BJ (cell line): ENCODE measurements around the gene UBE2L6. TPM values are rescaled to one million over a fixed set of nuclear protein-coding genes. Genes with fewer than 3 reads are reported as not detected.

ENCODE experiments used
- CTCF ChIA-PET: fragments of 350-600 bp; formaldehyde crosslinking; extraction: SDS; loops from one replicate; lab custom pipeline; 2021; ENCODE audit warnings: antibody characterized with exemption, inconsistent platforms; lab: Yijun Ruan, JAX
- POLR2A ChIA-PET: fragments of 300-600 bp; sonication (Branson Sonifier 250); formaldehyde crosslinking; extraction: SDS; loops from one replicate; lab custom pipeline; 2021; ENCODE audit warnings: antibody characterized with exemption; lab: Charles Lee
- DNase-seq: peaks from one replicate; pipeline ENCODE4 v3.0.0-alpha.2; 2011; ENCODE audit warnings: low read depth
- H3K27me3 ChIP-seq: 2 replicates; pipeline ENCODE4 v1.6.0; 2011; ENCODE audit warnings: low read length; ENCODE audit not compliant: control insufficient read depth, insufficient read depth
- H3K36me3 ChIP-seq: 2 replicates; pipeline ENCODE4 v1.5.1; 2011; ENCODE audit warnings: low read length; ENCODE audit not compliant: control insufficient read depth, insufficient read depth
- H3K4me3 ChIP-seq: 2 replicates; pipeline ENCODE4 v1.5.1; 2011; ENCODE audit warnings: low read depth, mild to moderate bottlenecking, control low read depth, low read length
- polyA plus RNA-seq: library from polyadenylated mRNA; depleted of rRNA; stranded (reverse); fragments of >200 nt; gene quantifications from 2 replicates; pipeline ENCODE4 v1.2.3, GENCODE V29; 2011
- TF ChIP-seq, protein P1 (sequence below): IDR thresholded peaks from 2 replicates; pipeline ENCODE4 v1.5.1; 2011; ENCODE audit warnings: low read depth, mild to moderate bottlenecking, control low read depth, inconsistent platforms, low read length, moderate library complexity; ENCODE audit not compliant: insufficient read depth

UBE2L6 gene
- polyA plus RNA-seq, 1 experiment = 67.0 TPM

DNA sequence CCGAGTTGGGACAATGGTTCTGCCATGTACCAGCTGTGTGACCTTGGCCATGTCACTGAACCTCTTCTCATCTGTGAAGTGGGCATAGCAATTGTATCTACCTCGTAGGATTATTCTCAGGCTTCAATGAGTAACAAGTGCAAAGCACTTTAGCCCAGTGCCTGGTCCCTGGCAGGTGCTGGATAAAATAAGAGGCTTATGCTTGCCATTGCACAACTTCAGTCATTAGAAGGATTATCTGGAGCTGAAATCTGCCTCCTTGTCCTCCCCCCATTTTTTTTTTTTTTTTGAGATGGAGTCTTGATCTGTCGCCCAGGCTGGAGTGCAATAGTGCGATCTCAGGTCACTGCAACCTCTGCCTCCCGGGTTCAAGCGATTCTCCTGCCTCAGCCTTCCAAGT lies 22.9 kb downstream of the UBE2L6 start:
- DNase-seq = no peak
- TF ChIP-seq, protein P1, sequence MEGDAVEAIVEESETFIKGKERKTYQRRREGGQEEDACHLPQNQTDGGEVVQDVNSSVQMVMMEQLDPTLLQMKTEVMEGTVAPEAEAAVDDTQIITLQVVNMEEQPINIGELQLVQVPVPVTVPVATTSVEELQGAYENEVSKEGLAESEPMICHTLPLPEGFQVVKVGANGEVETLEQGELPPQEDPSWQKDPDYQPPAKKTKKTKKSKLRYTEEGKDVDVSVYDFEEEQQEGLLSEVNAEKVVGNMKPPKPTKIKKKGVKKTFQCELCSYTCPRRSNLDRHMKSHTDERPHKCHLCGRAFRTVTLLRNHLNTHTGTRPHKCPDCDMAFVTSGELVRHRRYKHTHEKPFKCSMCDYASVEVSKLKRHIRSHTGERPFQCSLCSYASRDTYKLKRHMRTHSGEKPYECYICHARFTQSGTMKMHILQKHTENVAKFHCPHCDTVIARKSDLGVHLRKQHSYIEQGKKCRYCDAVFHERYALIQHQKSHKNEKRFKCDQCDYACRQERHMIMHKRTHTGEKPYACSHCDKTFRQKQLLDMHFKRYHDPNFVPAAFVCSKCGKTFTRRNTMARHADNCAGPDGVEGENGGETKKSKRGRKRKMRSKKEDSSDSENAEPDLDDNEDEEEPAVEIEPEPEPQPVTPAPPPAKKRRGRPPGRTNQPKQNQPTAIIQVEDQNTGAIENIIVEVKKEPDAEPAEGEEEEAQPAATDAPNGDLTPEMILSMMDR = no peak
- CTCF ChIA-PET = interaction anchor here (1.2 kb wide), 2 partner anchors 86 to 87 kb away, joined by 3 to 5 read pairs; no protein-coding TSS in a partner anchor
- H3K4me3 ChIP-seq = no peak overlapping the region
- POLR2A ChIA-PET = no interaction called here
- H3K36me3 ChIP-seq = peaks cover 2% of the 10 kb centered on the region; the same call in 1 of the 2 replicates
- H3K27me3 ChIP-seq = no peaks in the 10 kb centered on the region; the same call in 1 of the 2 replicates

- ChIA-PET CTCF (interaction anchor here (0.8 to 1.5 kb wide), 4 partner anchors 12 to 101 kb away, joined by 3 to 4 read pairs (median 3); partner anchors contain the start of gene UBE2L6), POLR2A (no interaction called here)
- H3K36me3 ChIP-seq = peaks cover 2% of the 10 kb centered on the region; the same call in 1 of the 2 replicates
Measured at GRCh38 chr11:57543593-57543992, 23.9 kb downstream of the UBE2L6 start.

DNA sequence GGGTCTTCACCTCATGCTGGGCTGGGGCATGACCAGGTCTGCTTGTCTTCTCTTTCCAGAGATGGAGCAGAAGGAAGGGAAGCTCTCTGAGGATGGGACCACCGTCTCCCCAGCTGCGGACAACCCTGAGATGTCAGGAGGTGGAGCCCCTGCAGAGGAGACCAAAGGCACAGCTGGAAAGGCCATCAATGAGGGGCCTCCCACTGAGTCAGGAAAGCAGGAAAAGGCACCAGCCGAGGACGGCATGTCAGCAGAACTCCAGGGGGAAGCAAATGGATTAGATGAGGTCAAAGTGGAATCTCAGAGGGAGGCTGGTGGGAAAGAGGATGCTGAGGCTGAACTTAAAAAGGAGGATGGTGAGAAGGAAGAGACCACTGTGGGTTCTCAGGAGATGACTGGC lies 24.9 kb downstream of the UBE2L6 start:
- Histone ChIP-seq H3K4me3 (no peak overlapping the region), H3K36me3 (peaks cover 1% of the 10 kb centered on the region; the same call in 1 of the 2 replicates), H3K27me3 (no peaks in the 10 kb centered on the region; the same call in 1 of the 2 replicates)
- POLR2A ChIA-PET = no interaction called here
- TF ChIP-seq, protein P1 = no peak
- no peak for DNase-seq
- CTCF ChIA-PET = interaction anchor here (1.5 kb wide), 1 partner anchor 11 kb away, joined by 4 read pairs; no protein-coding TSS in a partner anchor

More at GRCh38 chr11:57543593-57543992, 23.9 kb downstream of the UBE2L6 start:
- no peak overlapping the region for H3K4me3 ChIP-seq
- DNase-seq = no peak
- TF ChIP-seq, protein P1 = no peak
- no peaks in the 10 kb centered on the region; the same call in 1 of the 2 replicates for H3K27me3 ChIP-seq

DNA sequence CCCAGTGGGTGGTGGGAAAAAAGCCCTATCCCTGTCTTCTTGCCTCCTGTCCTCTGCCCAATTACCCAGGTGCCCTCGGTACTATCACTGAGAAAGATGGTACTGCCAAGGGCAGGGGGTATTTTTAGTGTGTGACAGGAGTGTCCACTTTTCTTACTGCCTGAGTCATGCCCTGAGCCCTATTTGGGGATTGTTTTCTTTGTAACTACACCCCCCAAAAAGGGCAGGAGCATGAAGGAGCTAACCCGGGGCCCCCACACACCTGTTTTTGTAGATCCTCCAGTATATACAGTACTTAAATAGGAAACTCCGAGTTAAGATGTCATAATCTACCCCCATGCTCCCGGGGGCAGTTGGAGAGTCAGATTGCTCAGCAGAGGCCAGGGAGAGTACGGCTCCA lies 26.3 kb downstream of the UBE2L6 start:
- ChIA-PET POLR2A (no interaction called here), CTCF (interaction anchor here (0.9 to 1.4 kb wide), 2 partner anchors 9 to 48 kb away, joined by 3 read pairs; no protein-coding TSS in a partner anchor)
- H3K27me3 ChIP-seq = peaks cover 3% of the 10 kb centered on the region; the same call in 1 of the 2 replicates
- TF ChIP-seq, protein P1 = no peak
- no peak for DNase-seq
- no peaks in the 10 kb centered on the region for H3K36me3 ChIP-seq
- no peak overlapping the region for H3K4me3 ChIP-seq

DNA sequence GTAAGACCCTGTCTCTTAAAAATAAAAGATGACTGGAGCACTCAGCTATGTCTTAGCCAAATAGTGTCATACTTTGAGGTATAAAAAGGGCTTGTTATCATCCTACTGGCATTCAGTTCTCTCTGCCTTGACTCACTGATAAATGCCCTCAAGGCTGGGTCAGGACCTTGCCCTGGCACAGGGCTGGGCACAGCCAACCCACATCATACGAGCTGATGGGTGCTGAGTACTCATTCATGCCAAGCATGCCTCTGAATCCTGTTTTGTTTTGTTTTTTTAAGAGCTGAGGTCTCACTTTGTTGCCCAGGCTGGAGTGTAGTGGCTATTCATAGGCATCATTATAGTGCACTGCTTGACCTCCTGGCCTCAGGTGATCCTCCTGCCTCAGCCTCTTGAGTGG lies 28.1 kb downstream of the UBE2L6 start:
- TF ChIP-seq, protein P1 = no peak
- ChIA-PET POLR2A (no interaction called here), CTCF (interaction anchor here (0.7 to 1.1 kb wide), 7 partner anchors 9 to 189 kb away, joined by 3 to 4 read pairs (median 3); partner anchors contain the start of gene UBE2L6)
- H3K27me3 ChIP-seq = peaks cover 3% of the 10 kb centered on the region; the same call in 1 of the 2 replicates
- H3K4me3 ChIP-seq = no peak overlapping the region
- no peaks in the 10 kb centered on the region for H3K36me3 ChIP-seq
- DNase-seq = no peak
